HG03103 (cell line): ENCODE data around the gene TIGAR.

Source experiments
- ATAC-seq: cut with Tn5 transposase; IDR thresholded peaks from one replicate; pipeline ENCODE4 v1.9.1; 2021; ENCODE audit warnings: low read depth; ENCODE audit not compliant: unreplicated experiment

Gene TIGAR

DNA sequence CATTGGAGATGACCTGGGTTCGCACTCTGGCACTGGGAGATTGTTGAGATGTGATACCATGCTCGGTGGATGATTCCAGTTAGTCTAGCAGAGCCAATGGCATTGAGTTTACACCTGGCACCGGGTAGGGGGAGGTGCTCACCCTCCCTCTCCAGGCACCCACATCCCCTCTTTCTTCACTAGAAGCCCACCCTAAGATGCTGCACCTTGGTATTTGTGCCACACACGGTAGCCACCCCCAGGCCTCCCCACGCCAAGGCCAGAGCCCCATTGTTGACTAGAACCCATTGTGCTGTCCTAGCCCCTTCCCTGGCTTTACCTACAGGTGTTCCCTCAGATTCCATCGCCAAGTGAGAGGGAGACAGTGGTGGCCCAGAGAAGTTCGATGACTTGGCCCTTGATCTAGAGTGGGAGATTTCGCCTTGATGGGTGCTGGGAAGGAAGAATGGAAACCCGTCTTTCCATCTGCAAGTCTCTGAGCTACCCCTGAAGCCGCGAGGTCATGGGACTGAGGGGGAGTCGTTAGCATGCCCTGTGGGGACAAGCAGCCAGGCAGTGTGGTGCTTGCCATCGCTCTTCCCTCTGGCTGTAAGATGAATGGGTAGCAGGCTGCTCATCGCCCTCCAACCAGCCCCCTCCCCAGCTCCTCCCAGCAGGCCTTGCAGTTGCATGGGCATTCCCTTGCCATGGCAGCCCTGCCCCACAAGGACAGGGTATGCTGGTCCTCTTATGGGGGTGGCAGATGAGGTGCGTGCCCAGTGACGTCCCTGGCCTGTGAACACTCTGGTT is 38.7 kb upstream of the TIGAR start:
- no peak for ATAC-seq

DNA sequence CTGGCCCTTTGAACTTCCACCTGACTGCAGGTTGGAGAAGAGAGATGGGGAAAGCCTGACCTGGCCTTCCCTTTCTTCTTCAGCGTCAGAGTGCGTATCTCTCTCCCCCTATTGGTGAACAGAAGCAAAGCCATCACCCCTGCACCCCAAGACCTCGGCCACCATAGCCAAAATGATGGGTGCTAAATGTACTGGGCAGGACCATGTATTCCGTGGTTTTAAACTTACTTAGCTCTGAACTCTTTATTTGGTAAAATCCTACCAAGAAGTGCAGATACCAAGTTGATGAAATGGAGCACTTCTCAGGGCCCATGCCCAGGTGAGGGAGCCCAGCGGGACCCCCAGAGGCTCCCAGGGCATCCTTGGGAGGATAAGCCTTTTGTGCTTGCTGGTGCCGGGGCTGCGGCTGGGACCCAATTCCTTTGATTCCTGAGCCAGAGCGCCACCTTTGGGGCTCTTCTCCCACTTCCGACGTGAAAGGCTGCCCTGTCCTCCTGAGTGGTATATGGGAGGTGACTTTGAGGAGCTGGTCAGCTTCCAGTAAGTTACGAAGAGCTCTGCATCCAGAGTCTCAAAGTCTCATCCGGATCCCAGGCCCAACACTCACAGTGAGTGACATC is 38.0 kb upstream of the TIGAR start:
- ATAC-seq: no peak

GRCh38 chr12:4283512-4284255 is 37.3 kb upstream of the TIGAR start:
- no peak for ATAC-seq

DNA sequence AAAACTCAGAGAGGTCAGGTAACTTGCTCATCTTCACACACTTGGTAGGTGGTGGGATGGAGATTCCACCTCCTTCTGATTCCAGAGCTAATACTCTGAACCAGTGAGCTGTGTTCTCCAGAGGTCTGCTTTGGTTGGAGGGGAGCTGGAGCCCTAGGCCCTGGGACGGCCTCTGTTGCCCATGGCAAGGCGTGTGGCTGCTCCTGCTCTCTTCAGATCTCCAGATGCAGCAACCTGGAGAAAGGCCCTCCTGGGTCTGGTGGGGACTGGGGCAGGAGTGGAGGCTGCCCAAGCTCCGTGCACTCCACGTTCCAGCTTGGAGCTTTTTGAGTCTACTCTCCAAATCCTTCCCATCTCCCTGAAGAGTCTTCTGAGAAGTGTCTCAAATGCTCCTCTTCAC is 36.7 kb upstream of the TIGAR start:
- no peak for ATAC-seq

DNA sequence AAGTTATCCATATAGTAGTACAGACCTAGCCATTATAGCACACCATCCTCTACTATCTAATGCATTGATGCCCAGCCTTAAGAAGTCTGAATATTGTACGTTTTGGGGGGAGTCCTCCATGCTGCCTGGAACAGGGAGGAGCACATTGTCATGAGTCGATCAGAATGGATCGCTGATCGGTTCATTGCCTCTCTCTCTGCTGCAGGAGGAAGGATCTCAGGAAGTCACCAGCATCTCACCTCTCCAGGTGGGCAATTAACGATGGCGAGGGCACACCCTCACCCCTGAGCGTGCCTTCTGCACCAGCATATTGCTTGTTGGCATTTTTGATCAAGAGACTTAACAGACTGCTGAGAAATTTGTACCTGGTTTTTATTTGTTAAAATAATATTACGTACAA is 35.9 kb upstream of the TIGAR start:
- no peak for ATAC-seq

DNA sequence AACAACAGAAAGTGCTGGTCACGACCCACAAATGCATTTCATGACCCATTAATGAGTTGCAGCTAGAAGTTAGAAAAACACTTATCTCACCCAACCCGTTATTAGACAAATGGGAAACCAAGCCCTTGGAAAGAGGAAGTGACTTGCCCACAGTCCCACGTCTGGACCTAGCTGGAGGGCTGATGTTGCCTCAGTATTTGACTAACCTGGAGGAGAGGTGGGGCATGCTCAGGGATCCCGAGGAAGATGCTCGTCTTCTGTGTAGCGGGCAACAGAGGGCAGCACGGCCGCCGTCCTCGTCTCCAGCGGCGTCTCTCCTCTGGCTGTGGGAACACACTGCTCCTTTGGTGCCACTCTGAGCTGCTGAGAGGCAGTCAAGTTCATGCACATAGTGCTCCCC is 34.8 kb upstream of the TIGAR start:
- no peak for ATAC-seq

- ATAC-seq: no peak
Measured at GRCh38 chr12:4286771-4287317, 34.2 kb upstream of the TIGAR start.

- ATAC-seq: no peak
Measured at GRCh38 chr12:4287325-4288211, 33.4 kb upstream of the TIGAR start.

DNA sequence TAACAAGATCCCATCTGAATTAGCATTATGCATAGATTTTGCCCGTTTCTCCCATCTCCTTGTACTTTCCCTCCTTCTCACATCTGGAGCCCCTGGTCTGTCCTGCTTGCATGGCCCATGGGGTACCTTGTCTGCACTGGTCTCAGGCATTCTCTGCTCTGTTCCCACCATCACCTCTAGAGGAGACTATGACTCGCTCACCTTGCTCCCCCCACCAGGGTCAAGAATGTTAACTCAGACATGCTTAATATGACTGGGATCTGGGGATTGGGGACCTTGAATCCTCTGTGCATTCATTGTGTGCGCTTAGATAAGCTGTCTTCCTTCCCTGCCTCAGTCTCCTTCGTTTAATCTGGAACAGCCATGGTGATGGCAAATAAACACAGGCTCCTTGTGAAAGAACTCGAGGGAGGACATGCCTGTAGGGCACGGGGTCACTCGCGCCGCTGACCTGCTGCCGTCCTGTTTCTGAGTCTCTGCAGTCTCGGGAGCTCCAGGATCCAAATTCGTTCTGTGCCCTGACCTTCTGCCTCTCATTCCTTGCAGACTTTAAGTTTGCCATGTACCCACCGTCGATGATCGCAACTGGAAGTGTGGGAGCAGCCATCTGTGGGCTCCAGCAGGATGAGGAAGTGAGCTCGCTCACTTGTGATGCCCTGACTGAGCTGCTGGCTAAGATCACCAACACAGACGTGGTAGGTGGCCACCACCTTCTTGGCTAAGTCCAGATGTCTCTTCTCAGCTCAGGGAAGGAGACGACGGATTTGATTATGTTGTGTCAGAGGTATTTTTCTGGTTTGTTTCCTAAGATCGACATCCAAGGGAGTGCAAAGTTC is 32.5 kb upstream of the TIGAR start:
- ATAC-seq: no peak

GRCh38 chr12:4289231-4289878 is 31.7 kb upstream of the TIGAR start:
- ATAC-seq: no peak

DNA sequence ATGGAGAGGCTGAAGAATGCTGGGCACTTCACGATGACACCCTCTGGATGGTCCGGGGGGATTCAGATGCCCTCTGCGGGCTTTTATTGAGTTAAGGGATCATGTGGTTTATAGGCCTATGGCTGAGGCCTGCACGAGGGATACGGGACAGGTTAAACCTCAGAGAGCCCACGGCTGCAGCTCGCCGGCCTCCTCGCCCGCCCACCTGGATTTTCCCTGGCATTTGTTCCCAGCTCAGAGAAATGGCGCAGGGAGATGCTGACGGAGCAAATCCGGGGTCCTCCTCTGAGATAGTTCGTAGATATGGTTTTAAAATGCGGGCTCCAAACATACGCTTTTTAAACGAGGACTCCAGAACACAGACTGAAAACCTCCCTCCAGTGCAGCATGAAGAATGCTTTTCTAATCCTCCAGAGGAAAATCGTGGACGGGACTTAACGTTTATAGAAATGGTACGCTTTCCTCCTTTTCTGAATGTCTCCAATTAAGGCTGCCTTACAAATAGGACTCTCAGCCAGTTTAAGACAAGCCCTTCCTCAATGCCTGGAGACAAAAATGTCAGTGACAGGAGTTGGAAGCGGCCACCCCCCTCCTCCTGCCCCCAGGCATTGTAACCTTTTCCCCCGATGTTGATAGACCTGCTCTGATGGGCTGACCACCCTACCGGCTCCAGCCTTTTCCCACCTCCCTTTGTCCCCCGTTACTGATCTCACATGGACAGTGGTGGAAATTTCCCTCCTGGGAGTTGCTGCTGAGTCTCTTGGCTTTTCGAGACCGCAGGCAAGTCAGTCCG is 30.8 kb upstream of the TIGAR start:
- ATAC-seq: no peak

DNA sequence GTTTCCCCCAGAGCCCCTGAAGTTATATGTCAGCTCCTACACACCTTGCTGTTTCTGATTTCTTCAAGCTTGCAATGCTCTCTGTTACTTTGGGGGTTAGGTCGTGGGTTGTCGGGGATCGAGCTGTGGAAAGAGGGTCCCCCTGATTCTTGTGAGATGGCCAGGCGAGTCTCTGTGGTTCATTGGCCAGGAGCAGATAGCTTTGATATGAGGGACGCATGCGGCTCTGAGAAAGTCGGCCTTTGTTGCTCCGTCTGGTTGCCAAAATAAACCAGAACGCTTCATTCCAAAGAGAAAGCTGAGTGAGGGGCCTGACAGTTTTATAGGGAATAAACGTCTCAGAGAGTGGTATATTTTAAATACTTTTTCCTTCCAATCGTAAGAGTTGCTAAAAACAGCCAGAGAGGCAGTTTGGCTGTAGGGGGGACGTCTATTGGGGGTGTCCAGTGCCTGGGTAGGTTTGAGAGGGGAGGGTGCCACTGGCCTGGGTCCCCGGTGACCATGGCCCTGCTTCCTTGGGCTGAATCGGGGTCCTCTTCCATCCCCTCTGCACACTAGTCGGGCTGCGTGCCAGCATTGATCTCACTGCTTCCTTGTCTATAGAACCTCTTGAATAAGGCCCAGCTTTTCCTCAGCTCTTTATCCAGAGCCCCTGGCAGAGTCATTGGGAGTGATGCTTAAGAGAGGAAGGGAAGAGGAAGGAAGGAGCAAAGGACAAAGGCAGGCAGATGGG is 28.5 kb upstream of the TIGAR start:
- ATAC-seq: no peak

GRCh38 chr12:4293299-4293965 is 27.6 kb upstream of the TIGAR start:
- no peak for ATAC-seq

DNA sequence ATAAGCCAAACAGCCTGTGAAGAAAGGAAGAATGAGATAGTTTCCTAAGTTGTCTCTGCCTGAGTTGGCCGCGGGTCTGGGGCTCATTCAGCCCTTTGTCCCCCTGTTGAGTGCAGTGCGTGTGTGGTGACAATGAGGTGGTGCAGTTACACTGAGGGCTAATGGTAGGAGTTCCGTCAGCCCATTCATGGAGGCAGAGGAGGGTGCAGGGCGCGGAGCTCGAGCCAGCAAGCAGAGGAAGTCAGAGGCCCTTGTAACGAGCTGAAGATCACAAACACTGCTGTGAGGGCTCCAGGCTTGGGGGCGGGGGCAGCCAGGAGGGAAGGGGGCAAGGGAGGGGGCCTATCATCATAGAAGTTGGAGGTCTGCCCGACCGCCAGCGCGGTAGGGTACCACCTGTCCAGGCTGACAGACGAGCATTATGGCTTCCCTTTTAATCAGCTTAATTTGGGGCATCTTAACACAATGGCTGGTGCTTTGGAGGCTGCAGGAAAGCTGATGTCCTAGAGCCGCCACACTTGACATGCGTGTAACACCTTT is 27.0 kb upstream of the TIGAR start:
- ATAC-seq: no peak

- no peak for ATAC-seq
Measured at GRCh38 chr12:4296751-4297150, 24.3 kb upstream of the TIGAR start.

DNA sequence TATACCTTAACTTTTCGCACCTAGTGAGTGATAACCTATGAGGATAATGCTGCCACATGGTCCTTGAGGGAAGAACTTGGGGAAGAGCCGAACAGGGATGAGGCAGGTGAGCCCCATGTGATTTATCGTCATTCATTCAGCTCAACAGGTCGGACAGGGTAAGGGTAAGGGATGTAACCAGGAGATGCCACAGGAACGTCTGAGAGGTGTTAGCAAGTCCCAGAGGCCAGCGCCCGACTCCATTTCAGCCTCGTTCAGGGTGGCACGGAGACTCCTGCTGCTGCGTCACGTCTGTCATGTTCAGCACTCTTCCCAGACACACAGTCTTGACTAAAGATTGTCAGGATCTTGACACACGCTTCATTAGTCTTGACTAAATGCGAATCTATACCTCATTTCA is 23.4 kb upstream of the TIGAR start:
- no peak for ATAC-seq

DNA sequence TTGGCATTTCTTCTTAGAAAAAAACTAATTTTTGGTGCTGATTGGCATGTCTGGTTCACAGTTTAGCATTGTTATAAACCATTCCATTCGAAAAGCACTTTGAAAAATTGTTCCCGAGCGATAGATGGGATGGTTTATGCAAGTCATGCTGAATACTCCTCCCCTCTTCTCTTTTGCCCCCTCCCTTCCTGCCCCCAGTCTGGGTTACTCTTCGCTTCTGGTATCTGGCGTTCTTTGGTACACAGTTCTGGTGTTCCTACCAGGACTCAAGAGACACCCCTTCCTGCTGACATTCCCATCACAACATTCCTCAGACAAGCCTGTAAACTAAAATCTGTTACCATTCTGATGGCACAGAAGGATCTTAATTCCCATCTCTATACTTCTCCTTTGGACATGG is 20.1 kb upstream of the TIGAR start:
- ATAC-seq: no peak
